ENCODE data around the gene CAMTA1.

The CAMTA1 gene

DNA sequence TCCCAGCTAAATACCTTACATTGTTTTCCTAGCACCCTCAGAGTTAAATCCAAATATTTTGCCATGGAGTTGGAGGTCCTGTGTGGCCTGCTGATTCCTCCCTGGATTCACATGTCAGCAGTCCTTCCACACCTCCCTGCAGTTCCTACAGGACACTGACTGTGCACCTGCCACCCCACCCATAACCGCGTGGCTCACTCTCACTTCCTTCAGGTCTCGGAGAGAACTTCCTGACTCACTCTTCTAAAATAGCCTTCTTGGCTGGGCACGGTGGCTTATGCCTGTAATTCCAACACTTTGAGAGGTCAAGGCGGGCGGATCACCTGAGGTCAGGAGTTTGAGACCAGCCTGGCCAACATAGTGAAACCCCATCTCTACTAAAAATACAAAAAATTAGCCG lies 8.4 kb upstream of the CAMTA1 start:
- DNase-seq (ENCODE audit: low spot score), result no peak

DNA sequence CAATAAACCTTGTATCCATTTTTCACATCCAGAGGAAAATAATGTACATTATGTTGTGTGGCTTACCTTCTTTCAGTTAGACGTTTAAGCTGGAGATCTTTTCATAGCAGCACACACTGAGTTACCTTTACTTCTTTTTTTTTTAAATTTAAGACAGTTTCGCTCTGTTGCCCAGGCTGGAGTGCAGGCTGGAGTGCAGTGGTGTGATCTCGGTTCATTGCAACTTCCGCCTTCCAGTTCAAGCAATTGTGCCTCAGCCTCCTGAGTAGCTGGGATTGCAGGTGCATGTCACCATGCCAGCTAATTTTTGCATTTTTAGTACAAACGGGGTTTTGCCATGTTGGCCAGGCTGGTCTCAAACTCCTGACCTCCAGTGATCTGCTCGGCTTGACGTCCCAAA lies 7.4 kb upstream of the CAMTA1 start:
- no peak for DNase-seq (ENCODE audit: low spot score)

GRCh38 chr1:6779089-6779805 lies 6.0 kb upstream of the CAMTA1 start:
- DNase-seq (ENCODE audit: low spot score), result no peak

DNA sequence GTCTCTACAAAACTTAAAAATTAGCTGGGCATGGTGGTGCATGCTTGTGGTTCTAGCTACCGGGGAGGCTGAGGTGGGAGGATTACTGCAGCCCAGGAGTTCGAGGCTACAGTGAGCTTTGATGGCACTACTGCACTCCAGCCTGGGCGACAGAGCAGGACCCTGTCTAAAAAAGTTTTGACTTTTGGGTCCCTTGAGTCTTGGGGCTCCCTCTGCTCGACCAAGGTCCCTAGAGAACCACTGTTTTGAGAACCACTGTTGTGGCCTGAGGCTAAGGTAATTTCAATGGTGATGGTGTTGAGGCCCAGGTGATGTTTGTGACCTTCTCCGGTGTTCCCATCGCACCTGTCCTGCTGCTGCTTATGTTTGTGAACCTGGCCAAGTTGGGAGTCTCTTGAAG lies 3.1 kb upstream of the CAMTA1 start:
- no peak for DNase-seq (ENCODE audit: low spot score)

- DNase-seq (ENCODE audit: low spot score), result no peak
Measured at GRCh38 chr1:6783221-6783620, 2.0 kb upstream of the CAMTA1 start.

DNA sequence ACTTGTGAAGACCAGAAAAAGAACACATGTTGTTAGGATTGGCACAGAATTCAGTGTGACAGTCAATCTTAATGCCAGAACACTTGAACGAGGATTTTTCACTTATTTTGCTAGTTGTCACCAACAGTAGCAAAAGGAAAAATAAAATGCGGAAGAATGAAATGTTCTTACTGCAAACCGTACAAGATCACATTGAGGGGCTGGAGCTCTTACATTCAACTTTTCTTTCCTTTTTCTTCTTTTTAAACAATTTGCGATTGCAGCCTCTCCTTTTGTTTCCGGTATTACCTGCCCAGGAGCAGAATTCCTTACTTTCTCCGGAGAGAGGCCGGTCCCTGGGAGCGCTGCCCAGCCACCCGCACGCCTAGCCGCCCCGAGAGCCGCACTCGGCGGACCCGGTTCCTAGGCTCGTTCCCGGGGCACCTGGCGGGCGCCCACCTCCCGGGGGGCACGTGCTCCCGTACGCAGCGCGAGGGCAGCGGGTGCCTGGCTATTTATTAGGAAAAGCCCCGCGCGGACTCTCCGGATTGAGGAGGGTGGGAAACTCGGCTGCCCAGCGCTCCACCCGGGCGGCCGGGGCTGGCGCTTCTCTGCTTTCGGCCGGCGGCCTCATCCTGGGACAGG lies 1.2 kb upstream of the CAMTA1 start:
- peak; percentile 21 for DNase-seq (ENCODE audit: low spot score)

- DNase-seq (ENCODE audit: low spot score), result peak; percentile 100
Measured at GRCh38 chr1:6784560-6785317, 515 bp upstream of the CAMTA1 start.

GRCh38 chr1:6785728-6786505 lies 663 bp downstream of the CAMTA1 start:
- peak; percentile 41 for DNase-seq (ENCODE audit: low spot score)

DNA sequence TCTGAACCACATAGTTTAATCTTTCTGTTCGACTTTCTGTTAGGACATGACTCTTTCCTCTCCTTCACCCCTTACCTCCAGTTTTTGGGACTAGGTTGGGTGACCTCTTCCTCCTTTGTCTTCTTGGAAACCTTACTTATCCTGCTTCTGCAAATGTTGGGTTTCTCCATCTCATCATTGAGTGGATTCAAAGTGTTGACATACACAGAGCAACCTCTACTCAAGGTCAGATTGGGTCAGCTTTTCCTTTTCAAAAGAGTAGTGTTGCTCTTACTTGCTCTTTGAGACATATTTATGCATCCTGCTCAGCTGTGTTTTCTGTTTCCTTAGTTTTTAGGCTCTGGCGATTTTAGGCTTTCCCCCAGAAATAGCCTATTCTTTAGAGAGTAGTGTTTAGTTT lies 3.7 kb downstream of the CAMTA1 start:
- DNase-seq (ENCODE audit: low spot score), result no peak

DNA sequence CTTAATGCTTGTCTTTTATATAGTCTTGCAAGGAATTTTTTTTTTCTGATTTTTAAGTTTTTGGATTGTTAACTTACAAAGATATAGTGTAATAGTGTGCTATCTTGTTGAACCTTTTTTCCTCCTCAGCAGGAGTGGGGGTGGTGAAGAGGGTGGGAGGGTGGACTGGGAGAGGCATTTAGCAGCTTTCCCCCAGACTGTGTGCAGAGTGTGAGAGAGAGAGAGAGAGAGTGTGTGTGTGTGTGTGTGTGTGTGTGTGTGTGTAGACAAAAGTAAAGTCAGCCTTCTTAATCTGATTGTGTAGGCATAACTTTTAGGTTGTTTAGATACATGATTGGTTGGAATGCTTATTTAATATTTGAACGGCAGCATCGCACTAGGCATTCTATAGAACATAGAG lies 4.9 kb downstream of the CAMTA1 start:
- no peak for DNase-seq (ENCODE audit: low spot score)

- peak; percentile 54 for DNase-seq (ENCODE audit: low spot score)
Measured at GRCh38 chr1:6794164-6794563, 8.9 kb downstream of the CAMTA1 start.

- DNase-seq (ENCODE audit: low spot score), result no peak
Measured at GRCh38 chr1:6795203-6795602, 9.9 kb downstream of the CAMTA1 start.

GRCh38 chr1:6795661-6796060 lies 10.4 kb downstream of the CAMTA1 start:
- DNase-seq (ENCODE audit: low spot score), result no peak

DNA sequence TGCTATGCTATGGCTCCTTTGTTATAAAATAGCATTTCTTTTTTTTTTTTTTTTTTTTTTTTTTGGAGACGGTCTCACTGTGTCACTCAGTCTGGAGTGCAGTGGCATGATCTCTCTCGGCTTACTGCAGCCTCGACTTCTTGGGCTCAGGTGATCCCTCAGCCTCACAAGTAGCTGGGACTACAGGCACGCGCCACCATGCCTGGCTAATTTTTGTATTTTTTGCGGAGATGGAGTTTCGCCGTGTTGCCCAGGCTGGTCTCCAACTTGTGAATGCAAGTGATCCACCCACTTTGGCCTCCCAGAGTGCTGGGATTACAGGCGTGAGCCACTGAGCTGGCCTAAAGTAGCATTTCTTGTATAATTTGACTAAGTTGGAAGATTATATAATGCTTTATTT lies 10.8 kb downstream of the CAMTA1 start:
- no peak for DNase-seq (ENCODE audit: low spot score)

DNA sequence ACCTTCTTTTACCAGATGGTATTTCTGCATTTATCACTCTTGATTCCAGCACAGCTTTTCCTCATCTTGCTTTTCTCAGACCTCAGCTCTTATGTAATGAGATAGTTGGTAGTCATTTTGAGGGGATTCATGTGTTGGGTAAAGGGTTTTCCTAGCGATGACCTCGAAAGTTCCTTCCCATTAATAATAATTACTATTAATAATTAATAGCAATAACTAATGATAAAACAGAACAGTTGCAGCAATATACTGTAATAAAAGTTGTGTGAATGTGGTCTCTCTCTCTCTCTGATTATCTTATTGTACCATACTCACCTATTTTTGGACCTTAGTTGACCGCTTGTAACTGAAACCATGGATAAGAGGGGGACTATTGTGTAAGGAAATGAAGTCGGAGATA lies 14.2 kb downstream of the CAMTA1 start:
- no peak for DNase-seq (ENCODE audit: low spot score)

GRCh38 chr1:6800745-6801144 lies 15.5 kb downstream of the CAMTA1 start:
- DNase-seq (ENCODE audit: low spot score), result no peak

DNA sequence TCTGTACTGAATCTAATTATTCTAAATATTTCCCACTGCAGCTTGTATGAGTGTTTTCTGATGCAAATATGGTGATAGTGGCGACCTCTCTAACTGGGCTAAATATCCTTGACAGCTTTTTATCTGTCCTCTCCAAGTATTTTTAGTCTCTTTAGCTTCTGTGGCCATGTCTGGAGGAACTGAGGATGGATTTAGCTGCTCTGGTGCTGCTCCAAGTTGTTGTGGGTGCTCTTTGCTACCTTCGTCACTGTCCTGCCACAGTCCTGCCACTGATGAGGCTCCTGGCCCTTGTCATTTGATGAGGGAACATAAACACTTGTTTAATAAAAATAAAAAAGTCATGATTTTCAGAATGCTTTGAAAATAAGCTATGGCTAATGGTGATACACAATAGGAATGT lies 15.9 kb downstream of the CAMTA1 start:
- DNase-seq (ENCODE audit: low spot score), result no peak

DNA sequence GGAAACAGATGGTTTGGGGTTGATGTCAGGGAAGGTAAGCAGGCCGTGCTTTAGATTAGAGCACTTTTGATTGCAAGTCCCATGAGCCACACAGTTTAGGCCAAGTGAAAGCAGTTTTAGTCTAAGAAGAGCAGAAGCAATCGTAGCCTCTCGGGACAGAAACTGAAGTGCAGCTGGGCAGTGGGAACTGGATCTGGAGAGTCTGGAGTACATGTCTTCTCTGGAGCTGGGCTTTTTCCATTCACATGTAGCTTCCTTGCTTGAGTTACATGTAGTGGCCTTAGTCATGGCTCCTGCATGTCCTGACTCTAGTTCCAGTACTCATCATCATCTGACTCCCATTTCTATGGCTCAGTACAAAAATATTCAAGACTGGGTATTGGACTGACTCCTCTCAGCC lies 16.7 kb downstream of the CAMTA1 start:
- peak; percentile 54 for DNase-seq (ENCODE audit: low spot score)

DNA sequence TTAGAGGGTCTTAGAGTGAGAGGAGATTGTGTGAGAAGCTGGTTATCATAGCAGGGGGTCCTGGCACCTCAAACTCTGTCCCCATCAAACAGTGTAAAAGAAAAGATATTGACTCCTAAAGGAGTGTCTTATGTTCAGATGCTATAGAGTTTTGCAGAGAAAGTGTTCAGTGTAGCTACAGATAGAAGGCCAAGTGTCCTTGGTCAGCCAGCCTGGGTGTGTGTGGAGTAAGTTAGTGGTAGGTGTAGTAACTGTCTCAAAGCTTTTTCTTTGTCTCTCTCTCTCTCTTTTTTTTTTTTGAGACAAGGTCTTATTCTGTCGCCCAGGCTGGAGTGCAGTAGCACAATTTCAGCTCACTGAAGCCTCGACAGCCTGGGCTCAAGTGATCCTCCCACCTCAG lies 17.2 kb downstream of the CAMTA1 start:
- no peak for DNase-seq (ENCODE audit: low spot score)

DNA sequence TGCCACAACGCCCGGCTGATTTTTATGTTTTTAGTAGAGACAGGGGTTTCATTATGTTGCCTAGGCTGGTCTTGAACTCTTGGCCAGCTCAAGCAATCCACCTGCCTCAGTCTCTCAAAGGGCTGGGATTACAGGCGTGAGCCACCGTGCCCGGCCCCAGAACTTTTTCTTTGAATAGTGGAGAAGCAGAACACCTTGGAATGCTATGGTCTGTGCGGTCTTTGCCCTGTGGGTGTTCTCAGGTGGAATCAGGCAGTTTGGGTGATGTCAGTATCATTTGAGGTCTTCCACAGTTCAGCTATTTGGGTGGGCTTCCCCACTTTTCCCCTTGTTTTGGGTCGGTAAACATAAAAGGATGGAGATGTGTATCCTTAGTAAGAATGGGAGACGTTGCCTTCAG lies 17.6 kb downstream of the CAMTA1 start:
- no peak for DNase-seq (ENCODE audit: low spot score)

- DNase-seq (ENCODE audit: low spot score), result no peak
Measured at GRCh38 chr1:6803357-6803756, 18.1 kb downstream of the CAMTA1 start.

GRCh38 chr1:6805004-6805416 lies 19.8 kb downstream of the CAMTA1 start:
- no peak for DNase-seq (ENCODE audit: low spot score)

- no peak for DNase-seq (ENCODE audit: low spot score)
Measured at GRCh38 chr1:6807782-6808181, 22.5 kb downstream of the CAMTA1 start.

Data from RKO (cell line).